Femur (tissue), 1 donor: Measurements from ENCODE around the gene SUPT5H.

Source experiments
- DNase-seq: peaks from one replicate; pipeline ENCODE4 v3.0.0-alpha.2; 2017

Gene SUPT5H

DNA sequence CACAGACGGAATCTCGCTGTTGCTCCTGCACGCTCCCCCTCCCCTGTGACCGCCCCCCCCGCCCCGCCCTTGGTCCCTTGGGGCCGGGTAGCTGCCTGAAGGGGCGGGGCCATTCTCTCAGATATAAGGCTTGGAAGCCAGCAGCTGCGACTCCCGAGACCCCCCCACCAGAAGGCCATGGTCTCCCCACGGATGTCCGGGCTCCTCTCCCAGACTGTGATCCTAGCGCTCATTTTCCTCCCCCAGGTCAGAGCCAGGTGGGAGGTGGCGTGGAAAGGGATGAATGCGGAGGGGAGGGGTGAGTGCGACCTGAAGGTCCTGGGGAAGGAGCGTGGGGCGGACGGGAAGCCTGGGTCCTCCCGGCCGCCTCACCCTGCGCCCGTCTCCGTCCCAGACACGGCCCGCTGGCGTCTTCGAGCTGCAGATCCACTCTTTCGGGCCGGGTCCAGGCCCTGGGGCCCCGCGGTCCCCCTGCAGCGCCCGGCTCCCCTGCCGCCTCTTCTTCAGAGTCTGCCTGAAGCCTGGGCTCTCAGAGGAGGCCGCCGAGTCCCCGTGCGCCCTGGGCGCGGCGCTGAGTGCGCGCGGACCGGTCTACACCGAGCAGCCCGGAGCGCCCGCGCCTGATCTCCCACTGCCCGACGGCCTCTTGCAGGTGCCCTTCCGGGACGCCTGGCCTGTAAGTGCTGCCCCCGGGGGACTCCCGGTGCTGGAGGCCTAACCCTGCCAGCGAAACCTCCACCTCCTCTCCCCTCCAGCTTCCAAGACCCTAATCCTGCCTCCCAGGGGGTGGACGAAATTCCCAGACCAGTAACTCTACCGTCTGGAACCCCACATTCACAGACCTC, 53.6 kb downstream of the SUPT5H start, which contains the start of gene DLL3:
TSS of gene DLL3 (plus strand) at position 150 of the 845 bp plus-strand sequence. CDS start at position 178, 28 bp downstream.
- DNase-seq, result no peak

DNA sequence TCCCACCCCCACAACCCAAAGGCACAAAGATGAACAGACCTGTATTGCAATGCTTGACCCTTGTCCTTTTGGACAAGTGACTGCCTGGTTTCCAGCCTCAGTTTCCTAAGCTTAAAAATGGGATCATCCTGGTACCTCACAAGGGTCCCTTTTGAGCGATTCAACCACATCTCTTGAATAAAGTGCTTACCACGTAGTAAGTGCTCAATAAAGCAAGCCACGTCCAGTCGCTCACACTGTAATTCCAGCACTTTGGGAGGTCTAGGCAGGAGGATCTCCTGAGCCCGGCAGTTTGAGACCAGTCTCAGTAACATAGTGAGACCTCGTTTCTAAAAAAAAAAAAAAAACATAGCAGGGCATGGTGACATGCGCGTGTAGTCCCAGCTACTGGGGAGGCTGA, 54.5 kb downstream of the SUPT5H start:
- no peak for DNase-seq

- DNase-seq, result no peak
These were observed 55.2 kb downstream of the SUPT5H start for GRCh38 chr19:39500543-39500942.

- no peak for DNase-seq
These were observed 56.0 kb downstream of the SUPT5H start for GRCh38 chr19:39501340-39501739.

DNA sequence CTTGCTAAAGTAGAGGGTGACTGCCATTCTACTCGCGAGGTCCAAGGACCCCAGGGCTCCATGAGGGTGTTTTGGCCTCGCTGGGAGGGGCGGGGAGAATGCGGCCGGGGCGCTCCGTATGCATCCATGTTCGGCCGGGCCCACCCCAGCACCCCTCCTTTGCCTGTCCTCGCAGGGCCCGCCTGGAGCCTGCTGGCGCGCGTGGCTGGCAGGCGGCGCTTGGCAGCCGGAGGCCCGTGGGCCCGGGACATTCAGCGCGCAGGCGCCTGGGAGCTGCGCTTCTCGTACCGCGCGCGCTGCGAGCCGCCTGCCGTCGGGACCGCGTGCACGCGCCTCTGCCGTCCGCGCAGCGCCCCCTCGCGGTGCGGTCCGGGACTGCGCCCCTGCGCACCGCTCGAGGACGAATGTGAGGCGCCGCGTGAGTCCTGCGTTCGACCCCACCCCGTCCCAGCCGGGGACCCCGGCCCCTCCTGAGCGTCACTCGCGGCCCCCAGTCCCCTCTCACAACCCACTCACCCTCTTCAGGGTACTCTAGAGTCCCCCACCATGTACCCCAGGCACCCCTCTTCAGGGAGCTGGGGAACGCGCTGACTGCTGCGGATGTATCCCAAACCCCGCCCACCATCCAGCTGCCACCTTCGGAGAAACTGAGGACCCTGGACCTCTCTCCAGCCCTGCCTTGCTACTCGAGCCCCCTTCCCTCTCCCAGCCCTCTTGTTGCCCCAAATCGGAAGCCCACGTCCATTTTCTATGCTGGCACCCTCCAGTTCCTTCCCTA, 57.4 kb downstream of the SUPT5H start:
- DNase-seq, result peak; percentile 71

- DNase-seq, result no peak
These were observed 61.2 kb downstream of the SUPT5H start for GRCh38 chr19:39506598-39506943.

GRCh38 chr19:39506944-39507714, 61.7 kb downstream of the SUPT5H start:
- peak; percentile 65 for DNase-seq

DNA sequence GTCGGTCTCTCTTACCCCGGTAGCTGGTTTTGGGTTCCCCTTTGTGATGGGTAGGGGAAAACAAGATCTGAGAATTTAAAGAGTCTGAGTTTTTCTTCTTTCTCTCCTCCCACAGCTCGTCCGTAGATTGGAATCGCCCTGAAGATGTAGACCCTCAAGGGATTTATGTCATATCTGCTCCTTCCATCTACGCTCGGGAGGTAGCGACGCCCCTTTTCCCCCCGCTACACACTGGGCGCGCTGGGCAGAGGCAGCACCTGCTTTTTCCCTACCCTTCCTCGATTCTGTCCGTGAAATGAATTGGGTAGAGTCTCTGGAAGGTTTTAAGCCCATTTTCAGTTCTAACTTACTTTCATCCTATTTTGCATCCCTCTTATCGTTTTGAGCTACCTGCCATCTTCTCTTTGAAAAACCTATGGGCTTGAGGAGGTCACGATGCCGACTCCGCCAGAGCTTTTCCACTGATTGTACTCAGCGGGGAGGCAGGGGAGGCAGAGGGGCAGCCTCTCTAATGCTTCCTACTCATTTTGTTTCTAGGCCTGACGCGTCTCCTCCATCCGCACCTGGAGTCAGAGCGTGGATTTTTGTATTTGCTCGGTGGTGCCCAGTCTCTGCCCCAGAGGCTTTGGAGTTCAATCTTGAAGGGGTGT, 62.5 kb downstream of the SUPT5H start:
- no peak for DNase-seq

DNA sequence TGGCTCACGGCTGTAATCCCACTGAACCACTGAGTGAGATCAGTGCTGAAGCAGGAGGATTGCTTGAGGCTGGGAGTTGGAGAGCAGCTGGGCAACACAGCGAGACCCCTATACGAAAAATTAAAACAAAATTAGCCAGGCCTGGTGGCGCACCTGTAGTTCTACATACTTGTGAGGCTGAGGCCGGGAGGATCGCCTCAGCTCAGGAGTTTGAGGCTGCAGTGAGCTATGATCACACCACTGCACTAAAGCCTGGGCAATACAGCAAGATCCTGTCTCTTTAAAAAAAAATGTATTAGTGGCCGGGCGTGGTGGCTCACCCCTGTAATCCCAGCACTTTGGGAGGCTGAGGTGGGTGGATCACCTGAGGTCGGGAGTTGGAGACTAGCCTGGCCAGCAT, 63.2 kb downstream of the SUPT5H start:
- no peak for DNase-seq

DNA sequence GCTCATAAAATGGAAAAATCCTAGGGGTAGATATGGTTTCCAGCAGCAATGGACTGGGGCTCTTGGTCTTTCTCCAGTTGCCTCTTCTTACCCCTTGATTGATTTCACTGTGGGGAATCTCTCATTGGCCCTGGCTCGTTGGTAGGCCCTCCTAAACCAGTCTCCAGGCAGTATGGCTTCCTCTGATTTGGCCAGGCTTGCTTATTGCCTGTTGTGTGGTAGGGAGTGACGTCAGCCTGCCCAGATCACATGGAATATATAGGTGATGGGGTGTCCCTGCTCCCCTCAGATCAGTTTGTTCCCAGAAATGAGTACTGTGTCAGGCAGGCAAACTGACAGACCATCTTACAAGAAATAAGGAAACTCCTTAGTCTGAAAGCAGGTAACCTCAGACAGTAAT, 63.9 kb downstream of the SUPT5H start:
- DNase-seq, result no peak

DNA sequence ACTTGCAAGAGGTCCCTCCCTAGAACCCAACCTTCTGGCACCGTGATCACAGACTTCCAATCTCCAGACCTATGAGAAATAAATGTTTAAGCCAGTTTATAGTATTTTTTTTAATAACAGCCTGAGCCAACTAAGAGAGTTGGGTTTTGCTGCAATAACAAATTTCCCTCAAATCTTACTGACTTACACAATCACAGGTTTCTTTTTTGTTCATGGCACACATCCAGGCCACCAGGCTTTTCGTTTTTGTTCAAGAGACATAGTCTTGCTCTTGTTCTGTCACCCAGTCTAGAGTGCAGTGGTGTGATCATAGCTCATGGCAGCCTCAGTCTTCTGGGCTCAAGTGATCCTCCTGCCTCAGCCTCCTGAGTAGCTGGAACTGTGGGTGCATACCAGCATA, 67.6 kb downstream of the SUPT5H start:
- DNase-seq, result no peak

- DNase-seq, result peak; percentile 42
These were observed 69.6 kb downstream of the SUPT5H start, which contains the start of gene SELENOV for GRCh38 chr19:39514840-39515550. TSS of gene SELENOV (plus strand) at chr19:39515139. CDS start at chr19:39515213, 74 bp downstream.

- no peak for DNase-seq
These were observed 70.3 kb downstream of the SUPT5H start for GRCh38 chr19:39515551-39516191.

- no peak for DNase-seq
These were observed 70.9 kb downstream of the SUPT5H start for GRCh38 chr19:39516270-39516669.

DNA sequence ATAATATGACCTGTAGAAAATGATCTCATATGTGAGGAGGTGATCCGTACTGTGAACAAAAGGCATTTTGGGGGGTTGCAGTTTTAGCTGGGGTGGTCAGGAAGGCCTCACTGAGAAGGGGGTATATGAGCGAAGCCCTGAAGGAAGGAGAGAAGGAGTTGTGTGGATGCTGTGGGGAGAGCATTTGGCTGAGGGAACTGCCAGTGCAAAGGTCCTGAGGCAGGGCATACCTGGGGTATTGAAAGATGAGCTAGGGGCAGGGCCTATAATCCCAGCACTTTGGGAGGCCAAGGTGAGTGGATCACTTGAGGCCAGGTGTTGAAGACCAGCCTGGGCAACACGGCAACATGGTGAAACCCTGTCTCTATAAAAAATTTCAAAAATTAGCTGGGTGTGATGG, 72.0 kb downstream of the SUPT5H start:
- no peak for DNase-seq

GRCh38 chr19:39518458-39518857, 73.1 kb downstream of the SUPT5H start:
- no peak for DNase-seq

DNA sequence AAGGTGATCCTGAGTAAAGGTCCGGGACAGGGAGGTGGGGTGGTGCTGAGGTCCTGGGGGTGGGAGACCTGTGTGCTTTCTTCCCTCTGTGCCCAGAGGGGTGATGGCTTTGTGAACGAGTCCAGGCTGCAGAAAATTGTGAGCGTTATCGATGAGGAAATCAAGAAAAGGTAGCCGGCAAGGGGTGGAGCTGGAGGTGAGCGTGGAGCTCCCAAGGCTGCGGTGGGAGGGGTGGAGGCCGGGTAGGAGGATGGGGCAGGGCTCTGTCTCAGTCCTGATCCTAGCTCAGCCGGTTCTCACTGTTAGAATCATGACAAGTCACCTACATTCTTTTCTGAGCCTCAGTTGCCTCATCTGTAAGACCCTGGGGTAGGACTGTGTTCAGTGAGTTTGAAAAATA, 73.6 kb downstream of the SUPT5H start:
- DNase-seq, result no peak

DNA sequence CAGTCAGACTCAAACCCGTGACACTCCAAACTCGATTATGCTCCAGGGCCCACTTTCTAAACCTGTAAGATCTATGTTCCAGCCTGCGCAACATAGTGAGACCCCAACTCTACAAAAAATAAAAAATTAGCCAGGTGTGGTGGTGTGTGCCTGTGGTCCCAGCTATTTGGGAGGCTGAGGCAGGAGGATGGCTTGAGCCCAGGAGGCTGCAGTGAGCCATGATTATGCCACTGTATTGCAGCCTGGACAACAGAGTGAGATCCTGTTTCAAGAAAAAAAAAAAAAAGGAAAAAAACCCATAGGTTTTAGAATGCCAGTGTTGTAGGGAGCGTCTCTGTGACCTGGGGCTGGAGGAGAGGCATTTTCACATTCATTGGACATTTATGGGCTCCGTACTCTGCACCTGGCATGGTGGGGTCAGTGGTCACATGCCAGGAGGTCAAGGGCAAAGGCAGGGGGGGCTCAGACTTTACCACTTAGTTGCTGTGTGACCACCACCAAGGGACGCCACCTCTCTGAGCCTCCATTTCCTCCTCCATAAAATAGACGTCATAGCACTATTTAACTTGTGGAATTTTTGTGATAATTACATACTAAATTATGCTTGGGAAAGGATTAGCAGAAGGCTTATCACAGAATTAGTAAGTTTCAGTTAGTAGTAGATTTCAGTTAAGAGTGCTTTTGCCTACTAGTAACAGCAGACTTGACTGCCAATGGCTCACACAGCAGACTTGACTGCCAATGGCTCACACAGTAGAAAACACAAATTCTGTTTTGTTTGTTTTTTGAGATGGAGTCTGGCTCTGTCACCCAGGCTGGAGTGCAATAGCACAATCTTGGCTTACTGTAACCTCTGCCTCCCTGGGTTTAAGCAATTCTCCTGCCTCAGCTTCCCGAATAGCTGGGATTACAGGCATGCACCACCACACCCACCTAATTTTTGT, 75.4 kb downstream of the SUPT5H start:
- no peak for DNase-seq

- no peak for DNase-seq
These were observed 79.1 kb downstream of the SUPT5H start for GRCh38 chr19:39524495-39524894.

GRCh38 chr19:39525205-39525604, 79.8 kb downstream of the SUPT5H start:
- no peak for DNase-seq
